NCI-H1694 treated with DMSO at 0.1 percent for 48 hours (cell line): ENCODE measurements around the gene KIF6.

Experiments
- DNase-seq: peaks from one replicate; lab custom pipeline; 2025; lab: John Stamatoyannopoulos, UW

Gene KIF6

DNA sequence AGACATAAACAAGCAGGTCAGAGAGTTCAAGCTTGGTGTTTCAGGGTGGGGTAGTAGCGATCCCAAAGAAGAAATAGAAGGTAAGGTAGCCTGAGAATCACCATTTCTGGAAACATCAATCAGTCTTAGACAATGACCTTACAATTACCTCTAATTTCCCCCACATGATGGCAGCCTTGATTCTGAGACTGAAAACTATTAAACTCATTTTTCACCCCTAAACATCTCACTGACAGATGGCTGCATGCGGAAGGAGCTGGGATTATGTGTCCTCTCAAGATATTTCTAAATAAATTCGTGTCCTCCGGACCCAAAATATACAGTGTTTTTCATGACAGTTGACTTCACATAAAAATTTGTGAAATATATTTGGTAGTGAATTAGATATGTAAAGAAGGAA, 61.0 kb downstream of the KIF6 start:
- DNase-seq: no peak

DNA sequence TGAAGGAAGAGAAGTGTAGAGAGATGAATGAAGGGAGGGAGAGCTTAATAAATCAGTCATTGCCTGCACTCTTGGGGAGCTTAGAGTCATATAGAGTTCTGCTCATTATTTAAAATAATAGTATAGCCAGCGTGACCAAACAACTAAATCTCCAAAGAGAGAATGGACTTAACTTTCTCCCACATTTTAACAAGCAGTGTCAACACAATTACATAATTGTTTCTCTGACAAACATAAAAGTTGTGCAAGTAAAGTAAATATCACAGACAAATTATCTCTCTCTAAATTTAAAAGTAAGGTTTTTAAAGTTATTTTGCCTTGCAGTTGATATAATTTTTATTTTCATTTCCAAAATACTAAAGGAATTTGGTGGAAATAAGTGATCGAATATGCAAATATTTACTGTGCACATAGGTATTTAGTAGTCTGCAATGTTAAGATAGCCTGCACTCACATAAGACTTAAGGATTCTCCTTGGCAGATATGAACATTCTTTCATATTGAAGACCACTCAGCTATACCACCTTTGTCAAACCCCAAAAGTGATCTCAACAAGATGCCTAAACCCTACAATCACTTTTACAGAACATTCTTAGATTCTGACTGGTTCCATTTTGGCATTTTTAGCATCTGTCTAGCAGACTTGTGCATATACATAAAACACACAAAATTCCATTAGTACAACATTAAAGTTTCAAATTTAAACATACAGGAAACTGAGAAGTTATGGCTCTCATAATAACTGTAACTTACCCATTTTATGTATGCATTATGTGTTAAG, 67.7 kb downstream of the KIF6 start:
- DNase-seq: no peak

DNA sequence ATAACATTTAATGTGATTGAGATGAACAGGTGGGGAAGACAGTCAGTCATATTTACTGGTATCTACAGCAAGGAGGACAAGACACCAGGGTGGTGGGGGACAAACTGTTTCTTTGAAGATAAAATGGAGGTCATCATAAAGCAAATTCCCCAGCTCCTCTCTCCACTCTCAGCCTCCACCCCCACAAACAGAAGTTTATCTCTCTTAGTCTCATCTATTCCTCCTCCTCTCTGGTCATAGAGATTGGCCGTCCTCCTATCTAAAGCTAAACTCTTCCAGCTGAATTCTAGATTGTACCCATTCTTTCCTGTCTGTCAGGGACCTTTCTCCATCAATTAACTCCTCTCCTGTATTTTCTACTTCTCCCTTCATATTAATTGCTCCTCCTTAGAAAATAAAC, 71.1 kb downstream of the KIF6 start:
- DNase-seq: no peak

DNA sequence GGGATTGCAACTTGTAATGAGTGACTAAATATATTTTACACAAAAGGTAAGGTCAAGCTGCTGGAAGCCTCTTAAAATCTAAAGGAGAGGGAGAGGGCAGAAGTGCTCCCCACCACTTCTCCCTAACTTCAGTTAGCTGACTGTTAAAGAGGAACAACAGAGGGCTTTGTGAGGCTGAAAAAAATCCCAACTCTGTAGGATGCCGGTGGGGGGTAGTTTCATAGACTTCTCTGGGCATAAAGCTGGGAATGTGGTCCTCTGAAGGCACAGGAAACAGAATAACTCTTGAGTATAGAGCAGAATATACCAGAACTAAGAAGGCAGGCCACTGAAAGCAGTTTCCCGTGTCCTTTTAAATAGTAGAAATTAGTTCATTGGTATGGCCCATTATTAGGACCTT, 71.6 kb downstream of the KIF6 start:
- DNase-seq: no peak

DNA sequence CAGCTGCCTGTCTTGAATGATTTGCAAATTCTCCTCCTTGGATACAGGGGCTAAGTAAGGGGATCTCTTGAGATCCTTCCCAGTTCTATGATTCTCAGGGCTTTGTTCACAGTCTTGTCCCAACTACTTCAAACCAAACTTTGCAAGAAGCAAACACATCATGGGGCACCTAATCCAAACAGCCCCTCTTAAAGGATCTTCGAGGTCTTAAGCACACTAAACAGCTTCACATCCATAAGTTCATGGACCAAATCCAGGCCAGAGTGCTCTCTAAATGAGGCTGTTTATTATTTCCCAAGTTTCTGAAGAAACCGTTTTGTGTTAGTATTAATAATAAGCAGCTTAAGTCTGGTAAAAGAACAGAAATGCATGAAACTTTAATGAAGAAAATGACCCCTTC, 75.2 kb downstream of the KIF6 start:
- no peak for DNase-seq

DNA sequence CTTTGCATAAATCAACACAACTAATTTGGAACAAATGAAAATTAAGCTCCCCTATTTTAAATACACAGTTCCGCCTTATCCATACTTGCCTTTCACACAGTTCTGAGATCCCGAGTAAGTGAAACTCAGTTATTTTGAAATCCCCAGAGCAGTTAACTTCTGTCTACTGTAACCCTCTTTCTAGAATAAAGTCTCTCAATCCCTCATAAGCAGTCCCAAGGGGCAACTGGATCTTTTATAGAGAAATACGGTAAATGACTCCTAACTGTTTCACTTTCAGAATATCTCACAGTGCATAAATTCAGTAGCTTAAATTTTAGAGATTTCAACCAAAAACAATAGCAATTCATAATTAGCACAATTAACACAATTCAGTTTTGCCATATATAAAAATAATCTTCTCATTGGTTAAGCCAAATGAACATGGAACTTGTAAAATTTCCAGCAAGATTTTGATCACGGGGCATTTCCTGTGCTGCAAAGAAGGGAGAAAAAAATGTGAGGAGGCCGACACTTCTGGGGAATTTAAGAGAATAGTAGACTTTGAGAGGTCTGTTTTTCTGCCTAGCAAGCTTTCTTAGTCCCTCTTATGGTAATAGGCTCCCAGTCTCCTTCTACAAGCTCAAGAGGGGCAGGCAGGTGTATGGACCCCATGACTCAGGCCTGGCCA, 78.3 kb downstream of the KIF6 start:
- DNase-seq: no peak

DNA sequence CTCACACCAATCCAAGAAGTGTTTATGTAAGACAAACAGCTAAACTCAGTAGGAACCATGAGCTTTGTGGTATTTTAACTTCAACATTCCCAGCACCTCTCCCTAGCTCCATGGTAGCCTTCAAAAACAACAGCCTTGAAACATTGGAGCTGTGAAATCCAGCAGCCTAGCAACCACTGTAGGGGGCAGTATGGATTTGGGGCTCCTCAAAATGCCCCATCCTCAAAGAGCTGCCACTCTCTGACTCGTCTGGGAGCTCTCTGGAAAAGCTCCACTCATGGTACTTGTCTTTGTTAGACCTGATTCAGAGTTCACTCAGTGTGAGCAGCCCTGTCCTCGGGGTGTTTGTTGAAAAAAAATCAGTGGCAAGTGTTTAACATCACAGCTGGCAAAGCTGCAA, 82.9 kb downstream of the KIF6 start:
- DNase-seq: no peak

DNA sequence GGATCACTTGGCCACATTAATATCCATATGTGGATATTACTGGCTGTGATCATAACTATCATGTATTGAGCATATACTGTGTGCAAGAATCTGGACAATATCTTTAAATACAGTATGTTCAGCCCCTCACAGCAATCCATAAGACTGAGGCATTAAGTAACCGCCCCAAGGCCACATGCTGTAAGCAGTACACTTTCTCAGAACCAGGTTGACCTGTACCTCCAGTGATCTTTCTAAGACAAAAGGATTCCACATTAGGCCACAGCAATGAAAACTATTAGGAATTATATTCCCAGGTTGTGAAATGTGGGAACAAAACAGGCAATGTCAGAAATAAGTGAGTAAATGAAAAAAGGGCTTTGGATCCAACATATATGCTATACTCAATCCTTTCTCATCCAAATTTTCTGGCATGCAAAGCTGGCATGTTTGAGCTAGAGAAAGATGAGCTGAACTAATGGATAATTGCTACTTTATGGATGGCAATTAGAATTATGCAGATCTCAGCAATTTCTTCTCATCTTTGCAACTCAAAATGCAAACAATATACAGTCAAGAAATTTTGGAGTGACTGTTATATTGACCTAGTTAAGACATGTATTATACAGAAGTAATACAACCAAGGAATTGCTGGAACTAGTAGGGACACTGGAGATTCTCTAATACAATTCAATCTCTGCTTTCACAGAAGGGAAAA, 86.9 kb downstream of the KIF6 start:
- DNase-seq: no peak

DNA sequence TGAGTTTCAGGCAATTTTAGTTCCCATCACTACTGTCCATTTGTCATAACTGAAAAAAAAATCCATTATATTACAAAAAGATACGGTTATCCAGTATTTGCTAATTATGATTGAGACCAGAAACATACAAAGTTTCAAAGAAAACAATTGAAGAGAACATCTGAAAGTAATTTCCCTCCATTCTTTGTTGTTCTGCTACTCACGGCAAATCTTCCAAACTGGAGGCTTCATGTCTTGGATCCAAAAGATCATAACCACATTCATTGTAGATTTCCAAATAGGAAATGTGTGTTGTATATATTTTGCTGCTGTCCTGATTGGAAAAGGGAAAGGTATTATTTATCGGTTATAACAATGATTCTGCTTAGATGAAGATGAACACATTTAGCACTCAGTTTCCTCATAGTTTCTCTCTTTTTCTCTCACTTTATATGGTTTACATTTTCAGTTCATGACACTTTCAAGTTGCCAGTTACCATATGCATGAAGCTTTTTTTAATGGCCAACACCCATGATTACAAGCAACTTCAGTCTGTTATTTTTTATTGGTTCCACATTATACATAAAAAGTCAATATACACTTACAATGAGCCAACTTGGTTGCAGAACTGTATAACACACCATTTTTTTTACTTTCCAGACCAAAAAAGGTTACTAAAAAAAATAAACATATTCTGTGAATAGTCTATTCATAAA, 90.4 kb downstream of the KIF6 start:
- DNase-seq: no peak

DNA sequence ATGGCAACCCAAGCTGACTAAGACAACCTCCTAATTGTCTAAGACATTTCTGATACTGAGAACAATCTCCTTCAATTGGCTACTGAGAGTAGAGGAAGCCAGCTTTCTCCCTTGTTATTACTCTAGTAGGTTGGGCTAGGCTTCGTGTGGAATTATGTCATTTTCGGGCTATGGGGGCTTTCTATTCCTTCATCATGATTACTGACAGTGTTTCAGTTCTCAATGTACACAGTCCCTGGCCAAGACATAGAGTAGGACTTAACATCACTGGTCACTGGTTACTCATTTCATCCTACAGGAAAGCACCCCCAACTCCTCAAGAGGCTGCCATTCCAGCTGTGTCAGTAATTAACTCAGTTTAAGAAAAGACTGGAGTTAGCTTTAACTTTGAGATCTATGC, 100.0 kb downstream of the KIF6 start:
- no peak for DNase-seq

DNA sequence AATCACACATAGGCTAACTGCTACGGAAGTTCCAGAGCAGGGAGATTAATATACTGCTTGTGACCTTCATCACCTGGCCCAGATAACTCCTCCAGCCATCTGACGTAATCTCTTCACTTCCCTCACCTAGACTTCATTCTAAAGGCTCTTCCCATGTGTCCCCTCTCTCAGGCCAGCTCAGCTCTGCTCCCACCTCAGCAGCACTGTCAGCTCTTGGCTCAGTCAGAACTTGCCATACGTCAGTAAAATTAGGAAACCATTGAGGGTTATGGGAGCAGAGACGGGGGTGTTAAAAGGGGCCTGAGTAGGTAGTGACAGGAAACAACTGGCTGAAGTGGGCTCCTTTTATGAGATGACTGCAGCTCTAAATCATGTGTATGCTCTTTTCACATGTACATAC, 101.5 kb downstream of the KIF6 start:
- DNase-seq: no peak

DNA sequence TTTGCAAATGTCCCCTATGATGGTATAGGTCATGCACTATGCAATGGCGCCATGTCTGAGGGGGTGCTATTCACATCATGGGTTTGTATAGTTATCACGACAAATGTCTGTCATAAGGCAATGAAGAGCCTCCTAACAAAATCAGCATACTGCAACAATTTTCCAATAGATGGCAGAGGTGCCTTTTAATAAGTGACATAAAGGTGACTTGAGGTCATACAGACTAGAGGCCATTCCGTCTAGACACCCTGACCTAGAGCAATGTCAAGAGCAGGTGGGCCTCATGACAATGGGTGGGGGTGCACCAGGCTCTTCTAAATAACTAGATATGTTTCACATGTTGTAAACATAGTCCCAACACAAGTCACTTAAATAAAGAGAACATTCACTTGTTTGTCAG, 107.7 kb downstream of the KIF6 start:
- no peak for DNase-seq

DNA sequence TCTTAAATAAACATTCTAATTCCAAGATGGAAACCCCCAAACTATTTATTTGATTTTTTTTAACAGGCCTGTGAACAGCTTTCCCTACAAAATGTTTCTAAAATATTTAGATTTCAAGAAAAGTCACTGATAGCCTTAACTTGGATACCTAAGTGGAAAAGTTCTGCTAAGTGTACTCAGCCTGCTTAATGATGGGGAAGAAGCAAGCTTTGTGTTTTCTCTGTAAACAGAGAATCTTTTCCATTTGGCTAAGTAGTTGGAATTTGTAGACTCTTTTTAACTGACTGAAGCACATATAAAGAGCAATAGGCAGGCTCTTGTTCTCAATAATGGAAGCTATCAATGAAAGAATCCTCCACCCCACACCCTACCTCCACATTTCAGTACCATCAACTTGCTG, 108.2 kb downstream of the KIF6 start:
- DNase-seq: no peak

DNA sequence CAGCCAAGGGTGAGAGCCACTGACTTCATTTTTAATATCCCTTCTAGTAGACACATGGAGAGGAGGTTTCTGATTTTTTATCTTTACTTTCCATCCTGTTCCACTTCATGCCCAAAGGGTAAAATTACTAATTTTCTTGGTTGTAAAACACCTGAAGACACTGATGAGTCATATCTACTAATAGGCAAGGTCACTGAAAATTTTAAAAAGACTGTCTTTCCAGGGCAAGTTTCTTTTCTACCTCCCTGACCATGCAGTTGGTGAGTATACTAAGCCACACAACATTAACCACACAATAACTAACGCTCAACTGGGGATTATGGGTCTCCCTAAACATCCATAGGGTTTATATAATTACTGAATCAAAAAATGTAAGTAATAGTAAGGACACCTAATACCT, 109.6 kb downstream of the KIF6 start:
- DNase-seq: no peak

DNA sequence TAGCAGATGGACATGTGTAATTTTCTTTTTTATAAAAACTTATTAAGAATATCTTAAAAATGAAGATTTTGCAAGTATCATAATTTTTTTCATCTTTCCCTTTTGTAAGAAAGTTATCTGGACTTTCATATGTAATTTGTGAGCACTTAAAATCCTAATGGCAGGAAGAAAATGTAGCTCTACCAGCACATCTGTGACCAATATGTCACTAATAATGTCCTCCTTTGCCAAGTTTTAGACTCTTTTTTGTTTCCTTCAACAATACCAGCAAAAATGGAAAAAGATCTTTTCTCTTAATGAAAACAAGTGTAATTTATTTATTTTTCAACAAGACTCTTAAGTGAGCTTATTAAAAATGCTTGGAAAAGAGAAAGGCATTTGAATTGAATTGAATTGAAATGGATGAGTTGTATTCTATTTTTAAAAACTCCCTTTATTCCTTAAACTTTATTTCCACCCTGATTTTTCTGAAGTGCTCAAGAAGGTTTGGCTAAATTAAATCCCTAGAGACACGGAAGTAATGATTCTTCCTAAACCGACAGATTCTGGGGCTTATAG, 110.7 kb downstream of the KIF6 start:
- no peak for DNase-seq

DNA sequence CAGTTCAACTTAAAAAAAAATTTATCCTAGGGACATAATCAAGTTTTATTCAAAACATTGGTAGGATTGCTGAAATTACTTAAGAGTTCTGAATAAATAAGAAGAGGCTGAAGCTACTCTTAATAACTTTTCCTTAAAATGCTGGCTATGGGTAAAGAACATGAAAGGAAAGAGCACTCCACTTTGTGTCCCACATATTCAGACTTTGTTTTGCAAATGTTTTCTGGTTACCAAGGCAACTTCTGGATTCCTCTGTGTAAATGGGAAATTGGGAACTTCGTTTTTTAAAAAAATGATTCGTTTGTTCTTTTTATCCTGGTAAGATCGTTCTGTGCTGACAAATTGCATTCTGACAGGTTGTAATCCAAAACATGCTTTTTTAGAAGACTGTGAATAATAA, 115.0 kb downstream of the KIF6 start:
- DNase-seq: no peak

DNA sequence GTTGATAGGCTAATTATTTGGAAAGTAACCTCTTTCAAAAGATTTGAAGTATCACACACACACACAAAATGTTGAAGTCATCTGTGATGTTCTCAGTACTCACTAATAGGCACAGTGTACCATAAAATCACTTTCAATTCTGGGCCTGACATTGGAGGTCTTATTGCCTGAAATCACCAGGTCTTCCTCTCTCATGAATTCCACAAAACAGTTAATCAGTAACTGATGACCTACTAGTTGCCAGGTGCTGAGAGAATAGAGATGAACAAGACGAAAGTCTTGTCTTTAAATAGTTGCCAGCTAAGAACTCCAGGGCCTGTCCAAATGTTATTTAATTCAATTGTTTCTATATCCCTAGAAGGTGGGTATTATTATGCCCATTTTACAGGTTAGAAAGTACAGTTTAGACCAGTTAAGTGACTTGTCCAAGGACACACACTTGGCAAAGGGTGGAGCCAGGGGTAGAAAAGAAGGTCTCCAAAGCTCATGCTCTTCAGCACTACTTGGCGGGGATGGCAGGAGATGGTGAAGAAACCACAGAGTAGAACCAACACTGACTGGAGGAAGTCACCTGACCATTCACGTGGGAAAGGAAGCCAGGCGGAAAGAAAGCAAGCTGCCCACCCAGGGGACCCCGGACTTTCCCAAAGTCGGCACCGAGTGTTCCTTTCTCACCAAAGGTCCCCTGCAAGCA, 116.4 kb downstream of the KIF6 start:
- no peak for DNase-seq

DNA sequence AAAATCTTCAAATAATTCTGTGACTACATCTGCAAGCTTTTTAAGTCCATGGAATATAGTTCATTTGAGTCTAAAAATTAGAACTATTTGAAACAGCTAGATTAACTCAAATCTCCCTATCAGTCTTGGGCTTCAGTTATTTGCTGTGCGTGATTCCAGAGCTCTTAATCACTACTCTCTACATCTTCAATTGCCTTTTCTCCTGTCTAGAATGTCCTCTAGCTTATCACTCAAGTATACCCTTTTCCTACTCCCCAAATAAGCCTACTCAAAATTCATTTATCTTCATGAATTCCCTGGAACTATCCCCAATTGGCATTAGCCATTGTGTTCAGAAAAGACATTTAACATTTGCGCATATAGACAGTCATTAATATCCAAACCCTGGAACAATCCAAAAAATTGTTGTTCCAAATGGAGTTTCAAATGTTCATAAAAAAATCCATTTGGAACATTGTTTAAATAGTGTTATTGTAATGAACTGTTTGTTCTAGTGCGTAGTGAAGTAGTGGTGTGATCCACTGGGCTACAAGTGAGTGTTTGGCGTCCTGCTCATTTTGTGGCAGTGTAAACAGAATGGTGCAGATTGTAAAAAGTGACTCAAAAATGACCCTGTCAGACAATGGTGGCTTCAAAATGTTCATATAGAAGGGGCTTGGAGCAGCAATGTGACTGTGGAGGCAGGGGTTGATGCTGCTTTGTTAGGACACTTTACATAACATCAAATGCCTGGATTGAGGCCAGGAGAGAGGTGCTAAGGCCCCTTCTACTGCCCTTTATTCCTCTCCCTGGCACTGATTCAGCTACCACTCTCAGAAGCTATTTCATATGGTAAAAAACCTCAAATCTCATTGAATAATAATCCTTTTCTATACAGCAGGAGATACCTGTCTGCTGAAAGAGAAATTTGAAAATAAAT, 122.3 kb downstream of the KIF6 start:
- DNase-seq: no peak

DNA sequence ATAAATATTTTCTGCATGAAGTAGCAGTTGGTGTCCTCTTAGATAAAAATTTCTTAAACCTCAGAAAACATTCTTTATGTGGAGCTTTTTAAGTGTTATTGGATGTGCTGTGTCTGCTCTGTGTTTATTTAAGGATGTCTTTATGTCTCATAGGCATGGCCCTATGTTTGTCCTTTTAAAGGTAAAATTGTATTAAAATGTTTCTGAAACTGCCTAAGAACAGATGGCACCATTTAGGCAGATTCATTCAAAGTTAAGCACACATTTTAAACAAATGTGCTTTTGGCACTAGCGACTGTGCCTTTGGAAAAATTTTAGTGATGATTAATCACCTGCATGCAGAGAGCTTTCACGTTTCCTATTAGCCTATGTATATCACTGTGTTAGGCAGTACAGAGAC, 125.2 kb downstream of the KIF6 start:
- DNase-seq: peak; percentile 91

DNA sequence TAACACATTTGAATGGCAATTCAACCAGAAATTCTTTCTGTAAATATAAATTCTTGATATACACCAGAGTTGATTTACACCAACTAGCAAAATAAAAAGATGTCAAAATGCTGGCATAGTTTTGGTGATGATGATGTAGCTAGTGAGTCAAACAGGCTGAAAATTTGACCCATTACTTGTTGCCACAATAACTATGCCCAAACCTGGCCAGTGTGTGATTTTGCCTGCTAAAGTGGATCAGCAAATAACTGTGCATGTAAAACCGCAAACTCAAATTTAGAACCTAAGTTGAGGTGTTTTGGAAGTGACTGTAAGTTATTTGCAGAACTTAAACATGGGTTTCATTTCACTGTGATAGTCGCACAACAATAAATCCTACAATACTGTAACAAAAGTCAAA, 125.9 kb downstream of the KIF6 start:
- no peak for DNase-seq

DNA sequence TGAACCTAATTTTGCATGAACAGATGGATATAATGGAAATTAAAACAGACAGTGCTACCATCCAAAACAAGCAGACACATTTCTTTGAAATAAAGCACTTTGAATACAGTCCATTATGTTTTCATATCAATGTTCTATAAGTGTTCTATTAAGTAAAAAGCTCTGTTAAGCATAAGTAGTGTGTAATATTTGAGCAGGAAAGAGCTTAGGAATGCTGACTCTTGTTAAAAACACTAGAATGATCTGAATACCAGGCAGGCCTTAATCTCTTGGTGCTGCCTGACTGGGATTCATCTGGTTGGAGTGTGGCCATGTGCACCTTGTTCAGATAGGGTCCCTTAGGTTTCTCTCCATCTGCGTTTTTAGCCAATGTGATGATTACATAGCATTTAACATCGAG, 130.9 kb downstream of the KIF6 start:
- DNase-seq: peak; percentile 31
